HEK293 (cell line): ENCODE measurements around the gene TBL1XR1.

Experiments used
- HOXD13 ChIP-seq: sonication (generic); formaldehyde crosslinking; IDR thresholded peaks from 2 replicates; pipeline ENCODE4 v1.8.0; 2022; ENCODE audit warnings: missing genetic modification reagents, borderline replicate concordance
- PRDM1 ChIP-seq: fragments of 450-650 bp; formaldehyde crosslinking; IDR thresholded peaks from 2 replicates; pipeline ENCODE4; 2016; ENCODE audit warnings: missing biosample characterization, missing genetic modification characterization
- REST ChIP-seq: fragments of 450-650 bp; formaldehyde crosslinking; IDR thresholded peaks from 2 replicates; pipeline ENCODE4 v1.5.1; 2016; ENCODE audit warnings: missing biosample characterization, missing genetic modification characterization
- YY1 ChIP-seq: fragments of 450-650 bp; formaldehyde crosslinking; IDR thresholded peaks from 2 replicates; pipeline ENCODE4 v1.5.1; 2018; ENCODE audit warnings: missing biosample characterization, missing genetic modification characterization
- ZBTB1 ChIP-seq: fragments of 450-650 bp; formaldehyde crosslinking; IDR thresholded peaks from 2 replicates; pipeline ENCODE4 v1.5.1; 2016; ENCODE audit warnings: missing biosample characterization, missing genetic modification characterization
- ZNF560 ChIP-seq: fragments of 450-650 bp; formaldehyde crosslinking; IDR thresholded peaks from 2 replicates; pipeline ENCODE4 v1.5.1; 2017; ENCODE audit warnings: missing biosample characterization, missing genetic modification characterization, borderline replicate concordance
- ZNF585B ChIP-seq: fragments of 450-650 bp; formaldehyde crosslinking; IDR thresholded peaks from 2 replicates; pipeline ENCODE4 v1.5.1; 2016; ENCODE audit warnings: missing biosample characterization, missing genetic modification characterization
- TF ChIP-seq, protein P1 (sequence below): fragments of 450-650 bp; formaldehyde crosslinking; IDR thresholded peaks from 2 replicates; pipeline ENCODE4 v1.5.1; 2016; ENCODE audit warnings: missing biosample characterization, missing genetic modification characterization

GRCh38 chr3:177146646-177147045 lies 50.6 kb downstream of the TBL1XR1 start:
- TF ChIP-seq PRDM1 (no peak), ZNF560 (tag by site-specific recombination) (no peak), YY1 (tag by site-specific recombination) (no peak), HOXD13 (CRISPR knock-in tag) (no peak), REST (tag by site-specific recombination) (no peak), ZNF585B (tag by site-specific recombination) (no peak), ZBTB1 (tag by site-specific recombination) (no peak)
- TF ChIP-seq, protein P1, sequence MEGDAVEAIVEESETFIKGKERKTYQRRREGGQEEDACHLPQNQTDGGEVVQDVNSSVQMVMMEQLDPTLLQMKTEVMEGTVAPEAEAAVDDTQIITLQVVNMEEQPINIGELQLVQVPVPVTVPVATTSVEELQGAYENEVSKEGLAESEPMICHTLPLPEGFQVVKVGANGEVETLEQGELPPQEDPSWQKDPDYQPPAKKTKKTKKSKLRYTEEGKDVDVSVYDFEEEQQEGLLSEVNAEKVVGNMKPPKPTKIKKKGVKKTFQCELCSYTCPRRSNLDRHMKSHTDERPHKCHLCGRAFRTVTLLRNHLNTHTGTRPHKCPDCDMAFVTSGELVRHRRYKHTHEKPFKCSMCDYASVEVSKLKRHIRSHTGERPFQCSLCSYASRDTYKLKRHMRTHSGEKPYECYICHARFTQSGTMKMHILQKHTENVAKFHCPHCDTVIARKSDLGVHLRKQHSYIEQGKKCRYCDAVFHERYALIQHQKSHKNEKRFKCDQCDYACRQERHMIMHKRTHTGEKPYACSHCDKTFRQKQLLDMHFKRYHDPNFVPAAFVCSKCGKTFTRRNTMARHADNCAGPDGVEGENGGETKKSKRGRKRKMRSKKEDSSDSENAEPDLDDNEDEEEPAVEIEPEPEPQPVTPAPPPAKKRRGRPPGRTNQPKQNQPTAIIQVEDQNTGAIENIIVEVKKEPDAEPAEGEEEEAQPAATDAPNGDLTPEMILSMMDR (tag by site-specific recombination): no peak
